Caco-2 (cell line): Measurements from ENCODE around the gene HHLA2. TPM values are rescaled to one million over a fixed set of nuclear protein-coding genes. Genes with fewer than 3 reads are reported as not detected.

ENCODE experiments used
- BruUV-seq: library from RNA; stranded (reverse); fragments of 400-500 nt; replicated peaks from 2 replicates; lab custom pipeline; 2021; lab: Mats Ljungman, UMichigan
- CTCF ChIA-PET: fragments of 300-600 bp; sonication (Branson Sonifier 250); formaldehyde crosslinking; loops from one replicate; lab custom pipeline; 2022; ENCODE audit warnings: antibody characterized with exemption; lab: Charles Lee
- POLR2A ChIA-PET: fragments of 300-600 bp; sonication (Branson Sonifier 250); formaldehyde crosslinking; loops from one replicate; lab custom pipeline; 2022; ENCODE audit warnings: antibody characterized with exemption; lab: Charles Lee
- DNase-seq, 2 experiments: peaks; one replicate each; pipeline versions ENCODE4 v3.0.0 to v3.0.0-alpha.2; 2020 to 2022
- H3K27me3 ChIP-seq: replicated peaks from 2 replicates; pipeline ENCODE4 v1.6.0; 2011; ENCODE audit warnings: low read length; ENCODE audit not compliant: control insufficient read depth, insufficient read depth
- H3K36me3 ChIP-seq: 2 replicates; pipeline ENCODE4 v1.5.1; 2011; ENCODE audit warnings: low read length; ENCODE audit not compliant: control insufficient read depth, insufficient read depth
- H3K4me1 ChIP-seq: fragments of 250-450 bp; sonication (Bioruptor Pico); 2 replicates; pipeline ENCODE4 v1.5.1; 2020; ENCODE audit warnings: mild to moderate bottlenecking
- H3K4me3 ChIP-seq: 2 replicates; pipeline ENCODE4 v1.5.1; 2011; ENCODE audit warnings: low read depth, mild to moderate bottlenecking, control low read depth, low read length
- H3K9me3 ChIP-seq: fragments of 250-450 bp; sonication (Bioruptor Pico); 2 replicates; pipeline ENCODE4 v1.5.1; 2020; ENCODE audit warnings: mild to moderate bottlenecking, moderate library complexity
- H3K27ac Mint-ChIP-seq: one replicate; pipeline ENCODE4 v1.8.0; 2022; ENCODE audit warnings: mixed read lengths; ENCODE audit not compliant: unreplicated experiment
- H3K27me3 Mint-ChIP-seq: one replicate; pipeline ENCODE4 v1.8.0; 2022; ENCODE audit warnings: mixed read lengths; ENCODE audit not compliant: insufficient read depth, unreplicated experiment
- H3K36me3 Mint-ChIP-seq: one replicate; pipeline ENCODE4 v1.8.0; 2022; ENCODE audit warnings: mild to moderate bottlenecking, mixed read lengths; ENCODE audit not compliant: insufficient read depth, unreplicated experiment
- H3K4me1 Mint-ChIP-seq: one replicate; pipeline ENCODE4 v1.8.0; 2022; ENCODE audit warnings: low read depth, mixed read lengths; ENCODE audit not compliant: unreplicated experiment
- H3K4me3 Mint-ChIP-seq: one replicate; pipeline ENCODE4 v1.8.0; 2022; ENCODE audit warnings: mild to moderate bottlenecking, moderate library complexity, mixed read lengths; ENCODE audit not compliant: unreplicated experiment
- H3K9me3 Mint-ChIP-seq: one replicate; pipeline ENCODE4 v1.8.0; 2022; ENCODE audit warnings: mixed read lengths; ENCODE audit not compliant: unreplicated experiment
- intact Hi-C: fragments of 100-400 bp; cut with micrococcal nuclease; formaldehyde crosslinking; loops from one replicate; pipeline ENCODE4 v1.10.0; 2022; ENCODE audit not compliant: unreplicated experiment
- total RNA-seq: library from RNA; stranded (reverse); gene quantifications from 2 replicates; pipeline ENCODE4 v1.2.3, GENCODE V29; 2022
- TF ChIP-seq, protein P1 (sequence below), 2 experiments: fragments of 200-600 bp in 1 of 2; IDR thresholded peaks; 1 replicate in 1 of 2; 2 replicates in 1 of 2; pipeline versions ENCODE4 v1.5.1 to v1.8.0; 2011 to 2022; ENCODE audit warnings: antibody characterized with exemption in 1 of 2, control low read depth in 1 of 2, inconsistent platforms in 1 of 2, low read depth in 1 of 2, low read length in 1 of 2, mild to moderate bottlenecking in 1 of 2, moderate library complexity in 1 of 2; ENCODE audit not compliant: insufficient read depth in 1 of 2, severe bottlenecking in 1 of 2, unreplicated experiment in 1 of 2

HHLA2 gene
- total RNA-seq, 1 experiment from 2014 or later, result 0.50 TPM

DNA sequence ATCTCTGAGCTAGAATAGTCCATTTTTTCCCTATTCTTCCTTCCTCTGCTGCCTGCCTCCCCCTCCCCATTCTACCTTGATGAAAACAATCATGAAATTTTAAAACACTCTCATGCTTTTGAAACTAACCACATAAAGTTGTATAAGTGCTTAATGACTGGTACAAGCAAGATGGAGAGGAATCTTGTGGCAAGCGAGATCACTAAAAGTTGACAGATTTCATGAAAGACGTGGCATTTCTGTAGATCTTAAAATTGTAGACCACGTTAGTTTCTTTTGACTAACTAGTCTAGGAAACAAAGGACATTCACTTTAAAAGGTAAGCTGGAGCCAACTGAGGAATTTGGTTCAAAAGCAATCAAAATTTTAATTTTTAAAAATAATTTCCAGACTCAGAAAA is 35.4 kb downstream of the HHLA2 start:
- peaks cover 9% of the 10 kb centered on the region for H3K9me3 Mint-ChIP-seq
- ChIA-PET CTCF (no interaction called here), POLR2A (no interaction called here)
- H3K4me3 Mint-ChIP-seq, result no peak overlapping the region
- BruUV-seq, result no TSS peak
- TF ChIP-seq, protein P1, sequence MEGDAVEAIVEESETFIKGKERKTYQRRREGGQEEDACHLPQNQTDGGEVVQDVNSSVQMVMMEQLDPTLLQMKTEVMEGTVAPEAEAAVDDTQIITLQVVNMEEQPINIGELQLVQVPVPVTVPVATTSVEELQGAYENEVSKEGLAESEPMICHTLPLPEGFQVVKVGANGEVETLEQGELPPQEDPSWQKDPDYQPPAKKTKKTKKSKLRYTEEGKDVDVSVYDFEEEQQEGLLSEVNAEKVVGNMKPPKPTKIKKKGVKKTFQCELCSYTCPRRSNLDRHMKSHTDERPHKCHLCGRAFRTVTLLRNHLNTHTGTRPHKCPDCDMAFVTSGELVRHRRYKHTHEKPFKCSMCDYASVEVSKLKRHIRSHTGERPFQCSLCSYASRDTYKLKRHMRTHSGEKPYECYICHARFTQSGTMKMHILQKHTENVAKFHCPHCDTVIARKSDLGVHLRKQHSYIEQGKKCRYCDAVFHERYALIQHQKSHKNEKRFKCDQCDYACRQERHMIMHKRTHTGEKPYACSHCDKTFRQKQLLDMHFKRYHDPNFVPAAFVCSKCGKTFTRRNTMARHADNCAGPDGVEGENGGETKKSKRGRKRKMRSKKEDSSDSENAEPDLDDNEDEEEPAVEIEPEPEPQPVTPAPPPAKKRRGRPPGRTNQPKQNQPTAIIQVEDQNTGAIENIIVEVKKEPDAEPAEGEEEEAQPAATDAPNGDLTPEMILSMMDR (IDR thresholded peaks at IDR 0.05; ENCODE audit: insufficient read depth in 1 of 2, low read depth in 1 of 2, low read length in 1 of 2, severe bottlenecking in 1 of 2, unreplicated experiment in 1 of 2), result no peak
- H3K4me3 ChIP-seq, result no peak overlapping the region
- H3K27me3 ChIP-seq, result no peaks in the 10 kb centered on the region
- no peaks in the 10 kb centered on the region for H3K36me3 Mint-ChIP-seq
- intact Hi-C loops, result no loop called here
- H3K36me3 ChIP-seq, result no peaks in the 10 kb centered on the region
- H3K4me1 ChIP-seq, result no peaks in the 10 kb centered on the region
- H3K27me3 Mint-ChIP-seq, result no peaks in the 10 kb centered on the region
- H3K27ac Mint-ChIP-seq, result no peak overlapping the region
- H3K9me3 ChIP-seq, result no peaks in the 10 kb centered on the region
- H3K4me1 Mint-ChIP-seq, result no peaks in the 10 kb centered on the region
- DNase-seq, result no peak

- Histone ChIP-seq H3K36me3 (no peaks in the 10 kb centered on the region), H3K4me3 (no peak overlapping the region), H3K27me3 (no peaks in the 10 kb centered on the region), H3K9me3 (no peaks in the 10 kb centered on the region), H3K4me1 (no peaks in the 10 kb centered on the region; the same call in 1 of the 2 replicates)
- ChIA-PET CTCF (no interaction called here), POLR2A (no interaction called here)
- no peaks in the 10 kb centered on the region for H3K4me1 Mint-ChIP-seq
- intact Hi-C loops, result no loop called here
- no peak overlapping the region for H3K4me3 Mint-ChIP-seq
- DNase-seq, result no peak
- no peaks in the 10 kb centered on the region for H3K27me3 Mint-ChIP-seq
- no peaks in the 10 kb centered on the region for H3K36me3 Mint-ChIP-seq
- no peak overlapping the region for H3K27ac Mint-ChIP-seq
- TF ChIP-seq, protein P1 (IDR thresholded peaks at IDR 0.05; ENCODE audit: insufficient read depth in 1 of 2, low read depth in 1 of 2, low read length in 1 of 2, severe bottlenecking in 1 of 2, unreplicated experiment in 1 of 2), result no peak
- no TSS peak for BruUV-seq
- H3K9me3 Mint-ChIP-seq, result no peaks in the 10 kb centered on the region
These were observed 37.6 kb downstream of the HHLA2 start for GRCh38 chr3:108333961-108334360.

- no peak overlapping the region for H3K27ac Mint-ChIP-seq
- H3K4me3 ChIP-seq, result no peak overlapping the region
- intact Hi-C loops, result no loop called here
- no peaks in the 10 kb centered on the region; the same call in 1 of the 2 replicates for H3K4me1 ChIP-seq
- BruUV-seq, result no TSS peak
- H3K36me3 Mint-ChIP-seq, result no peaks in the 10 kb centered on the region
- POLR2A ChIA-PET, result no interaction called here
- CTCF ChIA-PET, result no interaction called here
- no peaks in the 10 kb centered on the region for H3K27me3 ChIP-seq
- H3K9me3 ChIP-seq, result no peaks in the 10 kb centered on the region
- H3K4me3 Mint-ChIP-seq, result no peak overlapping the region
- TF ChIP-seq, protein P1 (IDR thresholded peaks at IDR 0.05; ENCODE audit: insufficient read depth in 1 of 2, low read depth in 1 of 2, low read length in 1 of 2, severe bottlenecking in 1 of 2, unreplicated experiment in 1 of 2), result no peak
- H3K4me1 Mint-ChIP-seq, result no peaks in the 10 kb centered on the region
- H3K36me3 ChIP-seq, result no peaks in the 10 kb centered on the region
- no peaks in the 10 kb centered on the region for H3K9me3 Mint-ChIP-seq
- no peak for DNase-seq
- no peaks in the 10 kb centered on the region for H3K27me3 Mint-ChIP-seq
These were observed 38.4 kb downstream of the HHLA2 start for GRCh38 chr3:108334701-108335100.
